ENCODE data around the gene ESR1. TPM values are rescaled to one million over a fixed set of nuclear protein-coding genes. Genes with fewer than 3 reads are reported as not detected.
"Not testable (repeated sequence)": the region's sequence is repeated elsewhere in the genome, so short reads cannot be mapped to it uniquely, and the experiment has no call there.

Gene ESR1
- total RNA-seq, 2 donors from 2014 or later, result 2.4 to 4.9 TPM

DNA sequence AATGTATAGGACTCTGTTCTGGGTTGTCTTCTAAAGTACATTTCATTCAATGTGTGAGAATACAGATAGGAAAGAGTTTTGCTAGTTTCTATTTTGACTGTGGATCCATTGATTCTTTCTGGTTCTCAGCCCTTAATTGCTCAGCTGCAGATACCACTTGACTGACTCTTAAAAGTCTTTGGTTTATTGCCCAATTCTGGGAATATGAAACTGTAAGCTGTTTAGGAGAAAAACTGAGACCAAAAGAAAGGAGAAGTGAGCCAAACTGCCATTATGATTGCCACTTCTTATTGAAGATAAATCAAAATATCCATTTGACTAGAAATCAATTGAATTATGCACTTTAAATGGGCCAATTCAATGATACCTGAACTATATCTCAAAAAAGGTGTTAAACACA, 211.4 kb downstream of the ESR1 start:
- ATAC-seq, result no peak
- no peak for DNase-seq
- intact Hi-C loops (cut with DNase I), result no loop called here

DNA sequence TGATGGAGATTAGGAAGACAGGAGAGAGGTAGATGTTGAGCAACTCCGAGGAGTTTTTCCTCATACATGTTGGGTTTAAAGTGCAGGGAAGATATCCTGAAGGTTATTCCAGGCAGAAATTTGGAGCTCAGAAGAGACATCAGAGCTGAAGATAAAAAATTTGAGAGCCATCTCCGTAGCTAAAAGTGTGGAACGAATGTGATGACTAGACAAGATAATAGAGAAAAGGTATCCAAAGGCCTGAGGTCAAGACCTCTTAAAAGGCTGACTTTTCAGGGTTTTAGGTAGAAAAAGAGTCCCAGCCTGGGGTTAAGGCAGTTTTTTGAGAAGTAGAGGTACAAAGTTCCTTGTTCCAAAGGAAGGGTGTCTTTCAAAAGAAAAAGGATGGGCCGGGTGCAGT, 214.8 kb downstream of the ESR1 start:
- no peak for DNase-seq
- intact Hi-C loops (cut with DNase I), result no loop called here
- no peak for ATAC-seq

DNA sequence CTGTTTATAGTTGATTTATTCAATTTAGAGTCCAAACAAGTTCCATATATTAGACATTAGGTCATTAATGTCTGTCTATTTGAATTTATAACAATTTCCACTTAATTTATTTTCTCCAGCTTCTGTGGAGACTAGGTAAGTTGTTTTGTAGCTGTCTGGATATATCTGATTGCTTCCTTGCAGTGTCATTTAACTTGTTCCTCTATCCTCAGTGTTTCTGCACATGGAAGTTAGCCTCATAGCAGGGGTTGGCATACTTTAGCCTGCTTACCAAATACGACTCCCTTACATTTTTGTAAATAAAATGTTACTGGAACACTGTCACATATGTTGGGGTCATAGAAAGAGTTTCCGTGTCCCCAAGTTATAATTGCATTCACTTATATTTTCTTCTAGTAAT, 216.1 kb downstream of the ESR1 start:
- intact Hi-C loops (cut with DNase I), result no loop called here
- no peak for ATAC-seq
- DNase-seq, result no peak

DNA sequence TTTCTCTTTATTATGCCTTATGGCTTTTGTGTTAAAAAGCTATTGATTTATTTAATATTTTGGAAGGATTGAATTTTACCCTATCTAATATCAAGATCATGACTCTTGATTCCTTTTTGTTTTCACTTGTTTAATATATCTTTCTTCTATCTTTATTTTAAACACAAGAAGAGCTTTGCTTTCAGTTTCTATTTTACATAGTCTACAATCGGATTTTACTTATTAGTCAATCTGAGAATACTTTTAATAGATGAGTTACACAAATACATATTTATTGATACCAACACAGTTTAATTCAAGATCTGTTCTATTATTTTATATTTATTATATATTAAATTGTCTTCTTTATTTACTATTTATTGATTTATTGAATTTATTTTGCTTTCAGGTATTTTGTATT, 218.8 kb downstream of the ESR1 start:
- DNase-seq (no peak), ATAC-seq (no peak)
- intact Hi-C loops (cut with DNase I), result no loop called here

DNA sequence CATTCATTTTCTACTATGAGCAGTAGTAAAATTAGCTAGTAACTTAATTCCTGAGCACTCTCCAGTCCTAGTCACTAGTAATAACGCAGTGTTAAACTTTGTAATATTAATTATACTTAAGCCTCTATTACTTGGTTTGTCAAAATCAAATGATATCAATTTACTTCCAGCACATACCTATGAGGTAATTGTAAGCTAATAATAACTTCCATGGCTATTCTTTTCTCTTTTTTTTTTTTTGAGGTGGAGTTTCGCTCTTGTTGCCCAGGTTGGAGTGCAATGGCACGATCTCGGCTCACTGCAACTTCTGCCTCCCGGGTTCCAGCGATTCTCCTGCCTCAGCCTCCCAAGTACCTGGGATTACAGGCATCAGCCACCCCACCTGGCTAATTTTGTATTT, 219.3 kb downstream of the ESR1 start:
- intact Hi-C loops (cut with DNase I); DNase-seq; ATAC-seq: not testable (repeated sequence)

DNA sequence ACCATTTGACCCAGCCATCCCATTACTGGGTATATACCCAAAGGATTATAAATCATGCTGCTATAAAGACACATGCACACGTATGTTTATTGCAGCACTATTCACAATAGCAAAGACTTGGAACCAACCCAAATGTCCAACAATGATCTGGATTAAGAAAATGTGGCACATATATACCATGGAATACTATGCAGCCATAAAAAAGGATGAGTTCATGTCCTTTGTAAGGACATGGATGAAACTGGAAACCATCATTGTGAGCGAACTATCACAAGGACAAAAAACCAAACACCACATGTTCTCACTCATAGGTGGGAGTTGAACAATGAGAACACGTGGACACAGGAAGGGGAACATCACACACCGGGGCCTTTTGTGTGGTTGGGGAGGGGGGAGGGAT, 226.3 kb downstream of the ESR1 start:
- intact Hi-C loops (cut with DNase I), result not testable (repeated sequence)

DNA sequence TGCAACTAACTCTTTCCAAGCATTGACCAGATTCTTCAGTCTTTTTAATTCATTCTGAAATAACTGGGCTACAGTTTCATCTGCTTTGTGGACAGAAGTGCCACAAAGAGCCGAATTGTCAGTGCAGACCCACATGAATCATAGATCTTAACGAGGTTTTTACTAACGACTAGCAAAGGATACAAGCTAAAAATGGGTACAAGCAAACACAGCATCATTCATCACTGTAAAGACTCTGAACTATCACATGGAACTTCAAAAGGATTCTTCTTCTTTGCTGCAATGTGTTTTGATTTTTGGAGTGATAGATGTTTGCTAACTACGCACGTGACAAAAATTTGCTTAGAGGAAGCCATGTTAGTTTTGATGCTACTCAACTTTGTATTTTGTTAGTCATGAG, 227.1 kb downstream of the ESR1 start:
- intact Hi-C loops (cut with DNase I), result no loop called here
- DNase-seq (no peak), ATAC-seq (no peak)

More for the DNA sequence above, 226.3 kb downstream of the ESR1 start:
- ATAC-seq, DNase-seq: not testable (repeated sequence)

DNA sequence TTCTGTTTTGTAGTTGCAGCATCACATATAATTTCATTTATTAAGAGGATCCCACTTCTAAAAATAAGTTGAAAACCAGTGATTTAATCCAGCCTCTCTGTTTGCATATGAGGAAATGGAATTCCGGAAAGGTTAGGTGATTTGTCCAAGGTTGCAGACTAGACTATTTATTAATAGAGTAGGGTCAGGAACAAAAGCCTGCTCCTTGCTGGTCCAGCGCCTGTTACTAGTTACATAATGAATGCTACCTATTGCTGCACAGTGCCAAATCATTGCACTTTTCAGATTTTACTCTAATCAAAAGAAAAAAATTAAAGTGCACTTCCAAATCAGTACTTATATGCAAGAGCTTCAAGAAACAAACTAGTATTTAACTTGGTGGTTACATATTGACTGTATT, 238.6 kb downstream of the ESR1 start:
- ATAC-seq, result no peak
- intact Hi-C loops (cut with DNase I), result no loop called here
- no peak for DNase-seq

DNA sequence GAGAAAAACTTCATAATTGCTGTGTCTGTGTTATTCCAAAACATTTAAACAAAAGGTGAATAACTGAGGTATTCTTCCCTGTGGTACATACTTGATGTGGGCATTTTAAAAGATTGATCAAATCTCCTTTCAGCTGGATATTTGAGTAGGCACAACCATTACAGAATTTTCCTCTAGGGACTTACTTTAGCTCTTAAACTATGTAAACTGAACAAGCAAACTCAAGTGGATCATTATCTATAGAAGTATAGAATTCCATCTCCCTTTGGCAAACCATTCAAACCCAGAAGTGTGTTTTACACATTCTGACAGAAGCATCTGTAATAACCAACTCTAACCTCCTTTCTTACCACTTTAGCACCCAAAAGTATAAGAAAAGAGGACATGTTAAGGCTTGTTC, 241.4 kb downstream of the ESR1 start:
- no peak for ATAC-seq
- intact Hi-C loops (cut with DNase I), result no loop called here
- no peak for DNase-seq

DNA sequence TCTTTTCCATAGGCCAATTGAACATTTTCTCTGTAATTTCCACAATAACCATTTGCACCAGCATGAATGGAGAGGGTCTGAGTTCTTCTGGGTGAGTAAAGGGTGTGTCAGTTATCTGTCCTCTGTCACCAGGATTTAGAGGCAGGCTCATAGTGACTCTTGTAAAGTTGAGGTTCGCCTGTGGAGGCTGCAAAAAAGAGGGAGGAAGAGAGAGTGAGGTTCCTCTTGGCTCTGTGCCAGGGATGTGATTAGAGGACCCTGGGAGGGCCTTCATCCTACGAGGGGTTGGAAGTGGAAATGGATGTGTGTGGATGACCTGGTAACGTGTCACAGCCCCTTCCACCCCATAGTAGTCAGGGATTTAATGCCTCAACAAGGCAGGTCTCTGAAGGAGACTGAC, 242.0 kb downstream of the ESR1 start:
- ATAC-seq (no peak), DNase-seq (no peak)
- intact Hi-C loops (cut with DNase I), result no loop called here

DNA sequence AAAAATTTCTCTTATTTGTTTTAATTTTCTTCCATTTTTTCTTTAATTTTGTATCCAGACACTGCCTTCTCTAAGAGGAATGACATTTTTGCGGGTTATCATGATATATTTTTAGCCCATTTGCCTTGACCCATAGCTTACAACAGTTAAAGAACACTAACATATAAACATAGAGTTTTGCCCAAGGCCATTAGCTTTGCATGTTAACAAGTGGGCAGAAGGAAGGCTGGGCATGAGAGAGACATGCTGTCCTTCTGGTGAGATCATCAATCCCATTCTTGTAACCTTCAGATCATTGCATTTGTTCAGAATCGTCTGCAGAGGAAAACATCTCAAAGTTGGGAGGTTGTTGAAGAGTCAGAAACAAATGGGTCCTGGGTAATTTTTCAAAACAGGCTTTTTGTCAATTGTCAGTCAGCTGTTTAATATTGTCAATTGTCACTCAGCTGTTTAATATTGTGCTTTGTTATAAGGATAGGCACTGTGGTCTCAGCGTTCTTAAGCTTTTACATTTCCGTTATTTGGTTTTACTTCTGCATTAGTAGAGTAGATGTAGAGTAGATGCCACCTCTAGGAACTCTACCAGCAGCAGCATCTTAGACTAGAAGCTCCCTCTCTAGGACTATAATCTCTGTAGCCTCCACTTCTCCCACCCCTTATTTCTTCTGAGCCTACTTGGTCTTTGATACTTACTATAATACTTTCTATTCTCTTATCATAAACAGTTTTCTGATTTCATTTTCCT, 243.1 kb downstream of the ESR1 start:
- DNase-seq (no peak), ATAC-seq (no peak)
- intact Hi-C loops (cut with DNase I), result no loop called here

DNA sequence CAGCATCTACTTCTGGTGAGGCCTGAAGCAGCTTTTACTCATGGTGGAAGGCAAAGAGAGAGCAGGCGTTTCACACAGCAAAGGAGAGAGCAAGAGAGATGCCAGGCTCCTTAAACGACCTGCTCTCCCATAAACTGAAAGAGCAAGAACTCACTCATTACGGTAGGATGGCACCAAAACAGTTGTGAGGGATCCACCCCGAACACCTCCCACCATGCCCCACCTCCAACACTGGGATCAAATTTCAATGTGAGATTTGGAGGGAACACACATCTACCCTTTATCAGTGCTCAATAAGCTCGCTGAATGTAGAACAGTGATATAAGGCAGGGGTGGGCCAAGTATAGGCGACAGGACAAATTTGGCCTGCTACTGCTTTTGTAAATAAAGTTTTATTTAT, 244.6 kb downstream of the ESR1 start:
- intact Hi-C loops (cut with DNase I), result no loop called here
- no peak for ATAC-seq
- no peak for DNase-seq

DNA sequence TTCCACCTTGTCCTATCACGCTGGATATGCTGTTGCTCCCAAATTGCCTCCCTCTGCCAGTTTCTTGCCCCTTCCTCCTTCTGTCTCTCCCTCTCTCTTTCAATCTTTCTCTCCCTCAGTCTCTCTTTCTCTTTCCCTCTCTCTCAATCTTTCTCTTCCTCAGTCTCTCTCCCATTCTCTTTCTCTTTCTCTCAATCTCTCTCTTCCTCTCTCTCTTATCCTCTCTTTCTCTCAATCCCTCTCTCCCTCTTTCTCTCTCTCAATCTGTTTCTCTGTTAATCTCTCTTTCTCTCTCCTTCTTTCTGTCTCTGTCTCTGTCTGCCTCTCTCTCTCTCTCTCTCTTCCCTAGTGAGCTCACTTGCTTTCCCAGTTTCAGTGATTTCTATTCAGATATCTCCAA, 245.8 kb downstream of the ESR1 start:
- intact Hi-C loops (cut with DNase I), result no loop called here
- ATAC-seq (no peak), DNase-seq (no peak)

DNA sequence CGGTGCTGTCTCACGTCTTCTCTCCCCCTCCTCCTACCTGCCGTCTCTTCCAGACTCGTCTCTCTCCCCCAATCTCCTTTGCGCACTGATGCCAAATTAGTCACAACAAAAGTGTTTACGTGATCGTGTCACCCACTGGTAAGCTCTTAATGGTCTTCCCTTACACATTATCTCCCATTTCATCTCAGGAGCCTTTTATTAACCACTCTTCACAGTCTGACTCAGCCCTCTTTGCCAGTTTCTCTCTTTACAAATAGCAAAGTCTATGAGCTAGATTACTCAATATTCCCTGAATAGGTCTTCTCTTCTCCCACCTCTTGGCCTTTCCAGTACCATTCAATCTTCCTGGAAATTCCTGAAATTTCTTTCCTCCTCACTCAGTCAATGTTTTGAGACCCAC, 247.0 kb downstream of the ESR1 start:
- no peak for ATAC-seq
- DNase-seq, result no peak
- intact Hi-C loops (cut with DNase I), result no loop called here

DNA sequence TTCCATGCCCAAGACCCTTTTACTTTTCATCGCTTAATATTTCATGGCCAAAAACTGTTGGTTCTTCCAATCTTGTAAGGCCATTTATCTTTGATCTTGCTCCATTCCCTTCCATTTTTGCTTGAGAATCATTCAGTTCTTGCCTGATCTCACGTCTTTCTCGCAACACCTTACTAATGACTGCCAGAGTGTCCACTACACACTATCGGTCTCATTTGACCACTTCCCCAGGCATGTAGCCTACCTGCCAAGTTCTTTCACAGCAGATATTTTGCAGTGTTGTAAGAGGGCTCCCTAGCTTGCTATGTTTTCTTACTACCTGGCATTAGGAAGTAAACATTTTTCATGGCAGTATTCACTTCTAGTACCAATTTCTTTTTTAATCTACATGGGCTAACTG, 248.0 kb downstream of the ESR1 start:
- ATAC-seq (no peak), DNase-seq (no peak)
- intact Hi-C loops (cut with DNase I), result no loop called here

DNA sequence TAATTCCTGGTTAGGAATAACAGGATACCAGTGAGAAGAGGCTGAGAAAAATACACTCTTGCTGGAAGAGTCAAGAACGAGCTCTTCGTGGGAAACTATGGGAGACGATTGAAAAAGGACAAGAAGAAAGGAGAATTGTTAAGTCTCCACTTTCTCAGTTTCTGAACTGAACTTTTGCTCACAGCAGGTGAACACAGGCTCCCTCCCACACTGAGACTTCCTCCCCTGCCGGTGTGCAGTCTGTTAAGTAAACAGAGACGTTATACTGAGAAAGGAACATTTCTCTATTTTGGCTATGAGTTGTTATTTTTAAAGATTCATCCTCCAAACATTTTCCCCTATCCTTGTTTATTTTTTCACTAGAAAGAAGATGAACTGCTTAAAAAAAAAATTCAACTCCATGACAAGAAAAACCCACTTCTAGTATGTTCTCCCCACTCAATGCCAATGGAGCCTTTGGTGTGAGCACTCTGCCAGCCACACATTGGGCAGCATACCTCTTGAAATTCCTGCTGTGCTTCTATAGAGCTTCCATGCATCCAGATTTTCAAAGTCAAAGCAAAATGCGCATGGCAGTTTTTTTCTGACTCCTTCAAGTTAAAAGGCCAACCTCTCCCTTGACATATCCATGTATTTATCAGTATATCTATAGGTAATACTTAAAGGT, 250.5 kb downstream of the ESR1 start:
- no peak for ATAC-seq
- intact Hi-C loops (cut with DNase I), result no loop called here

DNA sequence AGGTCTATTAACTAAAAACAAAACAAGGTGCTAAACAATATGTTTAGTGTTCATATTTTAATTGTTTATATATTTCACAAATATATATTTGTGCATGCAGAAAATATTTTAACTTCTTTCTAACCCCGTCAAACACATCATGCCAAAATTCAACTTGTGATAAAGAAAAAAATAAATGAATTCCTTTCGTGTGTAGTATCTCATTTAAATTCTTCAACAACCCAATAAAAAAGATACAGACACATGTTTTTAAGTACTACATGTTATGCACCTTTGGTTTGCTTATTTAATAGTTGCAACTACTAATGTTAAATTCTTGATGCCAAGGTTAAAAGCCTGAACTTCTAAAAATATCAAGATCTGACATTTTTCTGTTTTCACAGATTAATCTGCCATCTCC, 252.4 kb downstream of the ESR1 start:
- intact Hi-C loops (cut with DNase I), result no loop called here
- no peak for DNase-seq
- no peak for ATAC-seq

More for the DNA sequence above, 250.5 kb downstream of the ESR1 start:
- DNase-seq, result no peak

DNA sequence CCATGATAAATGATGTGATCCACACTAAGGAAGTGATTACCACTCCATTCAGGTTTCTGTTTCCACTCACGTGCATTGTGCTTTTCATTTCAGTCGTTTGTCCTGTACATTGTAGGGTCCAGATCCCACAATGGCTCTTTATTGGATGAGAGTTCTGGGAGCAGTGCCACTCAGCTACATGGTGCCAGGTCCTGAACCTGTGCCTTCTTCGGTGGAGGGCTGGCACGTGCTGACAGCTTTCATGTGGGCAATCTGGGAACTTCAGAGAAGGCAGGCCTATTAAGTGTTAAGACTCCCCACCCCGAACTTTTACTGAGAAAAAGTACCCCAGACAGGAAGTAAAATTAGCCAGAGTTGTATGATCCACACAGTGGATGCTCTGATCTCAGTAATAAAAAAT, 255.0 kb downstream of the ESR1 start:
- no peak for DNase-seq
- ATAC-seq, result no peak
- intact Hi-C loops (cut with DNase I), result no loop called here

DNA sequence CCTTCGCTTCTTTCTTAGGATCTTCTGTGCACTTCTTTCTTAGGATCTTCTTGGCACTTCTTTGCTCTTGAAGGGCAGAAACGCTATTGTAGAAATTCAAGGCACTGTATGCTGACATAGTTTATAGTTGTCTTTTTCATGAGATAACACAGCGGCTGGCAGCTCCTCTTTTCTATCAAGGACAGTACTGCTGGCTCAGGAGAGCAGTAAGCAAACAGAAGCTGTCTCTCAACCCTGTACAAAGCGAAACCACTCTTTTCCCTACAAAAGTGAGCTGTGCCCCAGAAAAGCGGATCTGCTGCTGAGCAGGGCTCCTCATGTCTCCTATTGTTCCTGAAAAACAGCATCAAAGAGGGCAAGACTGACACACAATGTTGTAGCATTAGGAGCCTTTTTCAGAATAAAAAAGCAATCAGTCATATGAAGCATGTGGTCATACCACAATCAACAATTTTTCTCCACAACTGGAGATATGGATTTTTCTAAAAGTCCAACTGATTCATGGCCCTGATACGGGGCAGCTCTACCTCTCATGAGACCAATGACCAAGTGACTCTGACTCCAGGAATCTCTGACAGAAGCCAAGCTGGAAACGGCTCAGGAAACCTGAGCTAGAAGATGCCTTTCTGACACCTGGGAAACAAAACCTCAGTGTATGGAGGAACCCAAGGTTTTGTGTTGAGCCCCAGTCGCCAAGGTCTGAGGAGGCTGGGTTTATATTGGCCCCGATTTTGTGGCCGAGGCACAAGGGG, 255.9 kb downstream of the ESR1 start:
- peak in 1 of 2 donors; percentile 36 for ATAC-seq
- intact Hi-C loops (cut with DNase I), result no loop called here
- DNase-seq, result no peak

DNA sequence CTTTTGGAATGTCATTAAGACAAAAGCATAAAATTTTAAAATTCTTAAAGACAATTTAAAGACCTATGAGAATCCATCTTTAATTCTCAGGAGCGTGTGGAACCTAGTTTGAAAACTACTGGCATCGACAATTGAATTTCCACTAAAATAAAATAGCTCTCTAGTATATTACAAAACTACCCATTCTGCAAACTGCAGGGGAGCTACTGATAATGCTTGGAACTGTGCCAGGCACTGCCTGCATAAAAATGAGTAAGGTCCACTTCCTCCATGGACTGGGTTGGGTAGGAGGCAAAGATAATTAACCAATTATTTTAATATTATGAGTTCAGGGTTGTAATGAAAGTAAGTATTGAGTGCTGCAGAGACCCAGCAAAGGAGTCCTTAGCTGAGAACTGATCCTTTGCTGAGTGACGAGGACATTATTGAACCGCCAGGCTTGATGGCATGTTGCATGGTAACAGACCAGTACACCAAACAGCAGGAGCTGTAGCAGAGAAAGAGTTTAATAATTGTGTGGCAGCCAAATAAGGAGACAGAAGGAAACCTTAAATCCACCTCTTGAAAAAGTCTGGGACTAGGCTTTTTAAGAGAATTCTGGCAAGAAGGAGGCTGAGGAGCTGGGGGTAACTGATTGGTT, 261.3 kb downstream of the ESR1 start:
- intact Hi-C loops (cut with DNase I), result no loop called here
- no peak for DNase-seq
- ATAC-seq, result peak in 1 of 2 donors; percentile 18

Data from left cardiac atrium (tissue), 4 donors.